ENCODE measurements around the gene OR52A1.

Gene OR52A1

GRCh38 chr11:5196067-5196466 lies 41.5 kb upstream of the OR52A1 start:
- TF ChIP-seq, protein P1, sequence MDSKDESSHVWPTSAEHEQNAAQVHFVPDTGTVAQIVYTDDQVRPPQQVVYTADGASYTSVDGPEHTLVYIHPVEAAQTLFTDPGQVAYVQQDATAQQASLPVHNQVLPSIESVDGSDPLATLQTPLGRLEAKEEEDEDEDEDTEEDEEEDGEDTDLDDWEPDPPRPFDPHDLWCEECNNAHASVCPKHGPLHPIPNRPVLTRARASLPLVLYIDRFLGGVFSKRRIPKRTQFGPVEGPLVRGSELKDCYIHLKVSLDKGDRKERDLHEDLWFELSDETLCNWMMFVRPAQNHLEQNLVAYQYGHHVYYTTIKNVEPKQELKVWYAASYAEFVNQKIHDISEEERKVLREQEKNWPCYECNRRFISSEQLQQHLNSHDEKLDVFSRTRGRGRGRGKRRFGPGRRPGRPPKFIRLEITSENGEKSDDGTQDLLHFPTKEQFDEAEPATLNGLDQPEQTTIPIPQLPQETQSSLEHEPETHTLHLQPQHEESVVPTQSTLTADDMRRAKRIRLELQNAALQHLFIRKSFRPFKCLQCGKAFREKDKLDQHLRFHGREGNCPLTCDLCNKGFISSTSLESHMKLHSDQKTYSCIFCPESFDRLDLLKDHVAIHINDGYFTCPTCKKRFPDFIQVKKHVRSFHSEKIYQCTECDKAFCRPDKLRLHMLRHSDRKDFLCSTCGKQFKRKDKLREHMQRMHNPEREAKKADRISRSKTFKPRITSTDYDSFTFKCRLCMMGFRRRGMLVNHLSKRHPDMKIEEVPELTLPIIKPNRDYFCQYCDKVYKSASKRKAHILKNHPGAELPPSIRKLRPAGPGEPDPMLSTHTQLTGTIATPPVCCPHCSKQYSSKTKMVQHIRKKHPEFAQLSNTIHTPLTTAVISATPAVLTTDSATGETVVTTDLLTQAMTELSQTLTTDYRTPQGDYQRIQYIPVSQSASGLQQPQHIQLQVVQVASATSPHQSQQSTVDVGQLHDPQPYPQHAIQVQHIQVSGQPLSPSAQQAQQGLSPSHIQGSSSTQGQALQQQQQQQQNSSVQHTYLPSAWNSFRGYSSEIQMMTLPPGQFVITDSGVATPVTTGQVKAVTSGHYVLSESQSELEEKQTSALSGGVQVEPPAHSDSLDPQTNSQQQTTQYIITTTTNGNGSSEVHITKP (tag by site-specific recombination; IDR thresholded peaks at IDR 0.05), result no peak
- TF ChIP-seq PRDM4 (tag by site-specific recombination; IDR thresholded peaks at IDR 0.05), result no peak
- no peak for TF ChIP-seq ZNF214 (tag by site-specific recombination; IDR thresholded peaks at IDR 0.05; ENCODE audit: borderline replicate concordance)
- no peak for TF ChIP-seq ZEB2 (tag by site-specific recombination; IDR thresholded peaks at IDR 0.05)
- no peak for TF ChIP-seq ZNF341 (tag by site-specific recombination; IDR thresholded peaks at IDR 0.05; ENCODE audit: low read depth)
- ChIA-PET CTCF (no interaction called here), POLR2A (no interaction called here)
- no peak overlapping the region for H3K4me3 ChIP-seq (ENCODE audit: low read depth, low read length)
- H3K4me1 ChIP-seq (ENCODE audit: control insufficient read depth, insufficient read depth, low read length), result no peaks in the 10 kb centered on the region
- H3K36me3 ChIP-seq (ENCODE audit: control insufficient read depth in 2 of 2, insufficient read depth in 1 of 2, low read length in 2 of 2), result no peaks in the 10 kb centered on the region
- no peak overlapping the region for H3K27ac ChIP-seq (ENCODE audit: extremely low read depth, low read depth, low read length)
- H3K9me3 ChIP-seq (ENCODE audit: control insufficient read depth, insufficient read depth, low read depth, low read length), result no peaks in the 10 kb centered on the region

DNA sequence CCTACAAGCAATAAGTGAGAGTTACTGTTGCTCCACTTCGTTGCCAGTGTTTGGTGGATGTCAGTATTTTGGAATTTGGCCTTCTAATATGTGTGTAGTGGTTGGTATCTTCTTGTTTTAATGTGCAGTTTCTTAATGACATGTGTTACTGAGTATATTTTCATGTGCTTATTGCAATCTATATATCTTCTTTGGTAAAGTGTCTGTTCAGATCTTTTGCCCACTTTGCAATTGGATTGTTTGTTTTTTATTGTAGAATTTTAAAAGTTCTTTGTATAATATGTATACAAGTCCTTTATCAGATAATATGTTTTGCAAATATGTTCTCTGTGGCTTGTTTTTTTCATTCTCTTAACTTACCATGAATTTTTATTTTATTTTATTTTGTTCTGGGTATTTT lies 38.2 kb upstream of the OR52A1 start:
- CTCF ChIA-PET, result no interaction called here

GRCh38 chr11:5188201-5188600 lies 33.6 kb upstream of the OR52A1 start:
- no peaks in the 10 kb centered on the region for H3K4me1 ChIP-seq (ENCODE audit: control insufficient read depth, insufficient read depth, low read length)
- H3K27ac ChIP-seq (ENCODE audit: extremely low read depth, low read depth, low read length), result no peak overlapping the region
- ChIA-PET POLR2A (no interaction called here), CTCF (interaction anchor here (0.6 kb wide), 1 partner anchor 184 kb away, joined by 3 read pairs; no protein-coding TSS in a partner anchor)
- no peaks in the 10 kb centered on the region for H3K9me3 ChIP-seq (ENCODE audit: control insufficient read depth, insufficient read depth, low read depth, low read length)
- H3K36me3 ChIP-seq (ENCODE audit: control insufficient read depth in 2 of 2, insufficient read depth in 1 of 2, low read length in 2 of 2), result no peaks in the 10 kb centered on the region
- TF ChIP-seq ZNF155 (tag by site-specific recombination; IDR thresholded peaks at IDR 0.05), result no peak
- no peak for TF ChIP-seq ZXDB (tag by site-specific recombination; IDR thresholded peaks at IDR 0.05)
- TF ChIP-seq ZNF843 (tag by site-specific recombination; IDR thresholded peaks at IDR 0.05), result no peak
- no peak for TF ChIP-seq ZEB2 (tag by site-specific recombination; IDR thresholded peaks at IDR 0.05)
- TF ChIP-seq MYNN (tag by site-specific recombination; IDR thresholded peaks at IDR 0.05; ENCODE audit: borderline replicate concordance), result no peak
- H3K4me3 ChIP-seq (ENCODE audit: low read depth, low read length), result no peak overlapping the region

More for the DNA sequence above, 38.2 kb upstream of the OR52A1 start:
- TF ChIP-seq, protein P2, sequence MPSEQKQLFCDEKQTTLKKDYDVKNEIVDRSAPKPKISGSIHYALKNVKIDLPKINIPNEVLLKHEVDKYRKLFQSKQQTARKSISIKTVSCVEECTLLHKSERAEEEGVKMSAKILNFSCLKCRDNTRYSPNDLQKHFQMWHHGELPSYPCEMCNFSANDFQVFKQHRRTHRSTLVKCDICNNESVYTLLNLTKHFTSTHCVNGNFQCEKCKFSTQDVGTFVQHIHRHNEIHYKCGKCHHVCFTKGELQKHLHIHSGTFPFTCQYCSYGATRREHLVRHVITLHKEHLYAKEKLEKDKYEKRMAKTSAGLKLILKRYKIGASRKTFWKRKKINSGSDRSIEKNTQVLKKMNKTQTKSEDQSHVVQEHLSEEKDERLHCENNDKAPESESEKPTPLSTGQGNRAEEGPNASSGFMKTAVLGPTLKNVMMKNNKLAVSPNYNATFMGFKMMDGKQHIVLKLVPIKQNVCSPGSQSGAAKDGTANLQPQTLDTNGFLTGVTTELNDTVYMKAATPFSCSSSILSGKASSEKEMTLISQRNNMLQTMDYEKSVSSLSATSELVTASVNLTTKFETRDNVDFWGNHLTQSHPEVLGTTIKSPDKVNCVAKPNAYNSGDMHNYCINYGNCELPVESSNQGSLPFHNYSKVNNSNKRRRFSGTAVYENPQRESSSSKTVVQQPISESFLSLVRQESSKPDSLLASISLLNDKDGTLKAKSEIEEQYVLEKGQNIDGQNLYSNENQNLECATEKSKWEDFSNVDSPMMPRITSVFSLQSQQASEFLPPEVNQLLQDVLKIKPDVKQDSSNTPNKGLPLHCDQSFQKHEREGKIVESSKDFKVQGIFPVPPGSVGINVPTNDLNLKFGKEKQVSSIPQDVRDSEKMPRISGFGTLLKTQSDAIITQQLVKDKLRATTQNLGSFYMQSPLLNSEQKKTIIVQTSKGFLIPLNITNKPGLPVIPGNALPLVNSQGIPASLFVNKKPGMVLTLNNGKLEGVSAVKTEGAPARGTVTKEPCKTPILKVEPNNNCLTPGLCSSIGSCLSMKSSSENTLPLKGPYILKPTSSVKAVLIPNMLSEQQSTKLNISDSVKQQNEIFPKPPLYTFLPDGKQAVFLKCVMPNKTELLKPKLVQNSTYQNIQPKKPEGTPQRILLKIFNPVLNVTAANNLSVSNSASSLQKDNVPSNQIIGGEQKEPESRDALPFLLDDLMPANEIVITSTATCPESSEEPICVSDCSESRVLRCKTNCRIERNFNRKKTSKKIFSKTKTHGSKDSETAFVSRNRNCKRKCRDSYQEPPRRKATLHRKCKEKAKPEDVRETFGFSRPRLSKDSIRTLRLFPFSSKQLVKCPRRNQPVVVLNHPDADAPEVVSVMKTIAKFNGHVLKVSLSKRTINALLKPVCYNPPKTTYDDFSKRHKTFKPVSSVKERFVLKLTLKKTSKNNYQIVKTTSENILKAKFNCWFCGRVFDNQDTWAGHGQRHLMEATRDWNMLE (tag by site-specific recombination; conservative IDR thresholded peaks at IDR 0.05; ENCODE audit: low read depth), result no peak
- TF ChIP-seq ZNF624 (tag by site-specific recombination; IDR thresholded peaks at IDR 0.05), result no peak
- Histone ChIP-seq H3K27ac (ENCODE audit: extremely low read depth, low read depth, low read length) (no peak overlapping the region), H3K9me3 (ENCODE audit: control insufficient read depth, insufficient read depth, low read depth, low read length) (no peaks in the 10 kb centered on the region), H3K4me1 (ENCODE audit: control insufficient read depth, insufficient read depth, low read length) (no peaks in the 10 kb centered on the region), H3K4me3 (ENCODE audit: low read depth, low read length) (no peak overlapping the region), H3K36me3 (ENCODE audit: control insufficient read depth in 2 of 2, insufficient read depth in 1 of 2, low read length in 2 of 2) (no peaks in the 10 kb centered on the region)
- POLR2A ChIA-PET, result no interaction called here
